B cell (primary cell): ENCODE results near the gene THUMPD2. TPM values are rescaled to one million over a fixed set of nuclear protein-coding genes. Genes with fewer than 3 reads are reported as not detected.

Experiments
- ATAC-seq: fragments of 200-7000 bp; cut with Tn5 transposase; one replicate; pipeline ENCODE4 v1.10.0; 2021; ENCODE audit warnings: low read depth, mild to moderate bottlenecking, moderate number of reproducible peaks, moderate library complexity
- CTCF ChIA-PET: fragments of 350-600 bp; sonication (Branson Sonifier 250); formaldehyde crosslinking; loops from one replicate; lab custom pipeline; 2021; ENCODE audit warnings: antibody characterized with exemption, inconsistent platforms; lab: Charles Lee
- POLR2A ChIA-PET: fragments of 350-600 bp; sonication (Branson Sonifier 250); formaldehyde crosslinking; loops from one replicate; lab custom pipeline; 2021; ENCODE audit warnings: antibody characterized with exemption; lab: Charles Lee
- DNase-seq: peaks from one replicate; pipeline ENCODE4 v3.0.0; 2013
- H2AFZ ChIP-seq: 2 replicates; pipeline ENCODE4 v1.6.1; 2012; ENCODE audit warnings: mild to moderate bottlenecking, low read depth, low read length; ENCODE audit not compliant: insufficient read depth, poor library complexity, severe bottlenecking
- H3K27ac ChIP-seq, 2 donors: 1 replicate in 1 of 2; 2 replicates in 1 of 2; pipeline ENCODE4 v1.5.1; 2012 to 2013; ENCODE audit warnings: low read length in 2 of 2, mild to moderate bottlenecking in 2 of 2, moderate library complexity in 1 of 2
- H3K27me3 ChIP-seq, 4 experiments: fragments of 200-600 bp in 1 of 4; sonication (generic) in 1 of 4; replicated peaks in 1 of 4; 1 replicate in 2 of 4; 2 replicates in 2 of 4; pipeline versions ENCODE4 v1.6.1 to v1.7.0; 2013 to 2016; ENCODE audit warnings: low read length in 3 of 4, mild to moderate bottlenecking in 2 of 4, mixed read lengths in 1 of 4, moderate library complexity in 1 of 4; ENCODE audit not compliant: insufficient read depth in 4 of 4, control insufficient read depth in 3 of 4; ENCODE audit errors: control extremely low read depth in 1 of 4
- H3K36me3 ChIP-seq, 2 experiments: replicated peaks in 1 of 2; 1 replicate in 1 of 2; 2 replicates in 1 of 2; pipeline versions ENCODE4 v1.6.1 to v1.7.1; 2013; ENCODE audit warnings: low read length in 1 of 2; ENCODE audit not compliant: insufficient read depth in 2 of 2, control insufficient read depth in 1 of 2; ENCODE audit errors: control extremely low read depth in 1 of 2, extremely low read depth in 1 of 2
- H3K4me1 ChIP-seq, 2 donors: fragments of 200-600 bp in 1 of 2; sonication (generic) in 1 of 2; 1 replicate in 1 of 2; 2 replicates in 1 of 2; pipeline versions ENCODE4 v1.5.1 to v1.6.1; 2013 to 2017; ENCODE audit warnings: low read length in 2 of 2; ENCODE audit not compliant: control insufficient read depth in 2 of 2, insufficient read depth in 2 of 2
- H3K4me2 ChIP-seq: replicated peaks from 2 replicates; pipeline ENCODE3; 2012; ENCODE audit warnings: mild to moderate bottlenecking, low read depth, low read length; ENCODE audit not compliant: poor library complexity, severe bottlenecking
- H3K4me3 ChIP-seq, 5 experiments: fragments of 200-600 bp in 1 of 5; sonication (generic) in 1 of 5; 1 replicate in 3 of 5; 2 replicates in 2 of 5; pipeline versions ENCODE4 v1.5.1 to v1.7.0; 2011 to 2016; ENCODE audit warnings: low read length in 4 of 5, mild to moderate bottlenecking in 4 of 5, low read depth in 2 of 5, control low read depth in 1 of 5, moderate library complexity in 1 of 5; ENCODE audit not compliant: insufficient read depth in 1 of 5; ENCODE audit errors: control extremely low read depth in 1 of 5, extremely low read depth in 1 of 5
- H3K79me2 ChIP-seq: fragments of 200-600 bp; sonication (generic); one replicate; pipeline ENCODE4 v1.6.0; 2016; ENCODE audit warnings: low read length; ENCODE audit not compliant: control insufficient read depth, insufficient read depth
- H3K9ac ChIP-seq: fragments of 200-600 bp; sonication (generic); 2 replicates; pipeline ENCODE4 v1.6.1; 2017; ENCODE audit warnings: mild to moderate bottlenecking, low read length, moderate library complexity
- H3K9me3 ChIP-seq, 3 donors: one replicate each; pipeline versions ENCODE4 v1.6.1 to v1.7.1; 2013; ENCODE audit warnings: low read length in 2 of 3; ENCODE audit not compliant: control insufficient read depth in 2 of 3, insufficient read depth in 1 of 3; ENCODE audit errors: control extremely low read depth in 1 of 3
- H4K20me1 ChIP-seq: 2 replicates; pipeline ENCODE4 v1.6.0; 2012; ENCODE audit warnings: mild to moderate bottlenecking, low read length; ENCODE audit not compliant: insufficient read depth, control insufficient read depth, poor library complexity, severe bottlenecking
- H3K27ac Mint-ChIP-seq: one replicate; pipeline ENCODE4 v1.8.0; 2021; ENCODE audit warnings: mixed read lengths
- H3K27me3 Mint-ChIP-seq: one replicate; pipeline ENCODE4 v1.8.0; 2021; ENCODE audit warnings: mixed read lengths
- H3K4me1 Mint-ChIP-seq: one replicate; pipeline ENCODE4 v1.8.0; 2021; ENCODE audit warnings: mixed read lengths
- H3K4me3 Mint-ChIP-seq: one replicate; pipeline ENCODE4 v1.8.0; 2021; ENCODE audit warnings: mixed read lengths
- H3K9me3 Mint-ChIP-seq: one replicate; pipeline ENCODE4 v1.8.0; 2022; ENCODE audit warnings: mixed read lengths; ENCODE audit not compliant: insufficient read depth
- EZH2 ChIP-seq: IDR thresholded peaks from 2 replicates; pipeline ENCODE4 v1.6.1; 2012; ENCODE audit warnings: borderline replicate concordance, low read depth, mild to moderate bottlenecking, moderate library complexity, low read length; ENCODE audit not compliant: insufficient read depth, poor library complexity, severe bottlenecking
- WGBS: methylation state at CpG from one replicate; pipeline ENCODE4 v1.1.5; 2013; ENCODE audit warnings: missing lambda C conversion rate; ENCODE audit not compliant: insufficient coverage; 5-methylcytosine and 5-hydroxymethylcytosine counted together
- intact Hi-C: fragments of 100-400 bp; cut with micrococcal nuclease; formaldehyde crosslinking; loops from one replicate; pipeline ENCODE4 v1.10.0; 2022
- polyA plus RNA-seq: library from polyadenylated mRNA; depleted of rRNA; stranded (reverse); fragments of >200 nt; gene quantifications from 2 replicates; pipeline ENCODE4 v1.2.3, GENCODE V29; 2012
- total RNA-seq, 2 donors: library from RNA; stranded (reverse); fragments of 120-200 nt in 1 of 2; gene quantifications; 1 replicate in 1 of 2; 2 replicates in 1 of 2; pipeline versions ENCODE4 v1.2.3 to v1.2.4, GENCODE V29; 2013 to 2022
- TF ChIP-seq, protein P1 (sequence below): fragments of 200-600 bp; IDR thresholded peaks from one replicate; pipeline ENCODE4 v1.8.0; 2022; ENCODE audit warnings: antibody characterized with exemption, mild to moderate bottlenecking

THUMPD2 gene
- total and polyA plus RNA-seq, 2 donors (not counting 1 experiment from before 2014, with no cell fraction given): 11.0 to 14.8 TPM

- Histone ChIP-seq H3K9me3 (peaks cover 0 to 5% (median 4%) of the 10 kb centered on the region in 3 donors), H3K4me2 (no peak overlapping the region), H2AFZ (no peak overlapping the region), H3K27ac (no peak overlapping the region), H3K79me2 (no peaks in the 10 kb centered on the region), H4K20me1 (no peaks in the 10 kb centered on the region), H3K9ac (no peak overlapping the region), H3K36me3 (no peaks in the 10 kb centered on the region), H3K27me3 (peaks cover 0 to 2% (median 0%) of the 10 kb centered on the region in 4 experiments), H3K4me3 (no peak overlapping the region), H3K4me1 (no peaks in the 10 kb centered on the region)
- DNase-seq: no peak
- CTCF ChIA-PET: interaction anchor here (1.3 kb wide), 1 partner anchor 309 kb away, joined by 3 read pairs; no protein-coding TSS in a partner anchor
- ATAC-seq: no peak
- no peak overlapping the region for H3K27ac Mint-ChIP-seq
- H3K4me3 Mint-ChIP-seq: no peak overlapping the region
- H3K9me3 Mint-ChIP-seq: peaks cover 4% of the 10 kb centered on the region
- no CpG with 5 or more reads among the region's 1 CpG for WGBS
- no peaks in the 10 kb centered on the region for H3K4me1 Mint-ChIP-seq
- POLR2A ChIA-PET: no interaction called here
- TF ChIP-seq EZH2: no peak
- TF ChIP-seq, protein P1, sequence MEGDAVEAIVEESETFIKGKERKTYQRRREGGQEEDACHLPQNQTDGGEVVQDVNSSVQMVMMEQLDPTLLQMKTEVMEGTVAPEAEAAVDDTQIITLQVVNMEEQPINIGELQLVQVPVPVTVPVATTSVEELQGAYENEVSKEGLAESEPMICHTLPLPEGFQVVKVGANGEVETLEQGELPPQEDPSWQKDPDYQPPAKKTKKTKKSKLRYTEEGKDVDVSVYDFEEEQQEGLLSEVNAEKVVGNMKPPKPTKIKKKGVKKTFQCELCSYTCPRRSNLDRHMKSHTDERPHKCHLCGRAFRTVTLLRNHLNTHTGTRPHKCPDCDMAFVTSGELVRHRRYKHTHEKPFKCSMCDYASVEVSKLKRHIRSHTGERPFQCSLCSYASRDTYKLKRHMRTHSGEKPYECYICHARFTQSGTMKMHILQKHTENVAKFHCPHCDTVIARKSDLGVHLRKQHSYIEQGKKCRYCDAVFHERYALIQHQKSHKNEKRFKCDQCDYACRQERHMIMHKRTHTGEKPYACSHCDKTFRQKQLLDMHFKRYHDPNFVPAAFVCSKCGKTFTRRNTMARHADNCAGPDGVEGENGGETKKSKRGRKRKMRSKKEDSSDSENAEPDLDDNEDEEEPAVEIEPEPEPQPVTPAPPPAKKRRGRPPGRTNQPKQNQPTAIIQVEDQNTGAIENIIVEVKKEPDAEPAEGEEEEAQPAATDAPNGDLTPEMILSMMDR: no peak
- intact Hi-C loops: no loop called here
- peaks cover 18% of the 10 kb centered on the region for H3K27me3 Mint-ChIP-seq
Observed at GRCh38 chr2:39689272-39689841, 89.7 kb downstream of the THUMPD2 start.

- H4K20me1 ChIP-seq: no peaks in the 10 kb centered on the region
- peaks cover 0 to 2% (median 0%) of the 10 kb centered on the region in 4 experiments for H3K27me3 ChIP-seq
- no peaks in the 10 kb centered on the region for H3K4me1 ChIP-seq
- H3K9me3 ChIP-seq: peaks cover 0 to 5% (median 4%) of the 10 kb centered on the region in 3 donors
- H3K4me2 ChIP-seq: no peak overlapping the region
- Mint-ChIP-seq H3K27me3 (peaks cover 24% of the 10 kb centered on the region), H3K4me1 (no peaks in the 10 kb centered on the region), H3K27ac (no peak overlapping the region), H3K9me3 (peaks cover 4% of the 10 kb centered on the region), H3K4me3 (no peak overlapping the region)
- no peaks in the 10 kb centered on the region for H3K36me3 ChIP-seq
- TF ChIP-seq, protein P1: no peak
- no peak for TF ChIP-seq EZH2
- ATAC-seq (no peak), DNase-seq (no peak)
- WGBS: no CpG with 5 or more reads among the region's 2 CpGs
- H2AFZ ChIP-seq: no peak overlapping the region
- H3K4me3 ChIP-seq: no peak overlapping the region
- H3K27ac ChIP-seq: no peak overlapping the region
- CTCF ChIA-PET: interaction anchor here (1.3 kb wide), 1 partner anchor 308 kb away, joined by 3 read pairs; no protein-coding TSS in a partner anchor
- intact Hi-C loops: no loop called here
- no peak overlapping the region for H3K9ac ChIP-seq
- POLR2A ChIA-PET: no interaction called here
- no peaks in the 10 kb centered on the region for H3K79me2 ChIP-seq
Observed at GRCh38 chr2:39688181-39688580, 90.9 kb downstream of the THUMPD2 start.
